GM12865 (cell line): ENCODE measurements around the gene VARS1.
A peak's percentile ranks its signal among the peaks of the same experiment; 100 is the strongest.
"Not testable (repeated sequence)": the region's sequence is repeated elsewhere in the genome, so short reads cannot be mapped to it uniquely, and the experiment has no call there.

ENCODE experiments used
- DNase-seq: peaks from one replicate; pipeline ENCODE4 v3.0.0; 2010; ENCODE audit warnings: low read depth
- H3K4me3 ChIP-seq: 2 replicates; pipeline ENCODE4 v1.5.1; 2011; ENCODE audit warnings: mild to moderate bottlenecking, low read depth, low read length, control low read depth
- TF ChIP-seq, protein P1 (sequence below): IDR thresholded peaks from 2 replicates; pipeline ENCODE4 v1.5.1; 2011; ENCODE audit warnings: low read length, control low read depth, low read depth, inconsistent platforms; ENCODE audit not compliant: insufficient read depth; ENCODE audit errors: missing control alignments

Gene VARS1

GRCh38 chr6:31821301-31822035 is 25.9 kb upstream of the VARS1 start:
- peak; percentile 69 for DNase-seq
- TF ChIP-seq, protein P1, sequence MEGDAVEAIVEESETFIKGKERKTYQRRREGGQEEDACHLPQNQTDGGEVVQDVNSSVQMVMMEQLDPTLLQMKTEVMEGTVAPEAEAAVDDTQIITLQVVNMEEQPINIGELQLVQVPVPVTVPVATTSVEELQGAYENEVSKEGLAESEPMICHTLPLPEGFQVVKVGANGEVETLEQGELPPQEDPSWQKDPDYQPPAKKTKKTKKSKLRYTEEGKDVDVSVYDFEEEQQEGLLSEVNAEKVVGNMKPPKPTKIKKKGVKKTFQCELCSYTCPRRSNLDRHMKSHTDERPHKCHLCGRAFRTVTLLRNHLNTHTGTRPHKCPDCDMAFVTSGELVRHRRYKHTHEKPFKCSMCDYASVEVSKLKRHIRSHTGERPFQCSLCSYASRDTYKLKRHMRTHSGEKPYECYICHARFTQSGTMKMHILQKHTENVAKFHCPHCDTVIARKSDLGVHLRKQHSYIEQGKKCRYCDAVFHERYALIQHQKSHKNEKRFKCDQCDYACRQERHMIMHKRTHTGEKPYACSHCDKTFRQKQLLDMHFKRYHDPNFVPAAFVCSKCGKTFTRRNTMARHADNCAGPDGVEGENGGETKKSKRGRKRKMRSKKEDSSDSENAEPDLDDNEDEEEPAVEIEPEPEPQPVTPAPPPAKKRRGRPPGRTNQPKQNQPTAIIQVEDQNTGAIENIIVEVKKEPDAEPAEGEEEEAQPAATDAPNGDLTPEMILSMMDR = no peak
- peak overlapping the region; percentile 91 for H3K4me3 ChIP-seq

GRCh38 chr6:31820399-31820798 is 24.8 kb upstream of the VARS1 start:
- DNase-seq, H3K4me3 ChIP-seq: not testable (repeated sequence)

DNA sequence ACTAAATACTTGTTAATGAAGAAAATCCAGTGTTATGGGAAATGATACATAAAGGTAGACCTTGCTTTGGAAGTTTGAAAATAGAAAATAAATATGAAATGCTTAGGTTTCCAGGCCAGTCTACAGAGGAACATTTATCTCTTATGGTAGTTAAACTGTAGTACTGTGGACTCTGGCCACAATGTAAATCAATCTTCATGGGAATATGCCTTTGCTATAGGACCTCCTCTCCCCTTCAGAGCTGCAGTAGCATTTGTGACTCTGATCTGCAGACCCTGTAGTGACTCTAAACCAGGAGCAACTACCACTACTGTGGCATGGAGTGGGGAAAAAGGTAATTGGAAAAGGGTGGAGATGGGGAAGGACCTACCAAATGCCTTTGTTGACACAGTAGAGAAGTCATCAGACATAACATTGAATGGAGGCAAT is 24.3 kb upstream of the VARS1 start:
- TF ChIP-seq, protein P1 = no peak
- no peak for DNase-seq
- no peak overlapping the region for H3K4me3 ChIP-seq

GRCh38 chr6:31817929-31818511 is 22.5 kb upstream of the VARS1 start:
- H3K4me3 ChIP-seq = peak overlapping the region; percentile 11; the same call in 1 of the 2 replicates
- not testable (repeated sequence) for DNase-seq

GRCh38 chr6:31817133-31817928 is 21.8 kb upstream of the VARS1 start:
- not testable (repeated sequence) for DNase-seq
- peak overlapping the region; percentile 11 for H3K4me3 ChIP-seq

GRCh38 chr6:31815025-31815838 is 19.7 kb upstream of the VARS1 start, which contains the start of the genes HSPA1A and HSPA1L:
Gene HSPA1A, plus strand, starts transcription at chr6:31815543. Its CDS starts 214 bp downstream, at chr6:31815757.
Gene HSPA1L, minus strand, starts transcription at chr6:31815283. Its CDS starts 3,311 bp downstream, at chr6:31811972.
- TF ChIP-seq, protein P1 = no peak
- DNase-seq = peak; percentile 84
- H3K4me3 ChIP-seq = peak within 1 kb of the TSS; percentile 90

- DNase-seq = peak; percentile 89
- peak overlapping the region; percentile 90 for H3K4me3 ChIP-seq
- TF ChIP-seq, protein P1 = no peak
These were observed 19.1 kb upstream of the VARS1 start for GRCh38 chr6:31814677-31815024.

GRCh38 chr6:31813465-31813849 is 17.9 kb upstream of the VARS1 start:
- TF ChIP-seq, protein P1 = no peak
- peak overlapping the region; percentile 90 for H3K4me3 ChIP-seq
- DNase-seq = no peak
